HG03280 (cell line): ENCODE results near the gene PARP8.
"Not testable (repeated sequence)": the region's sequence is repeated elsewhere in the genome, so short reads cannot be mapped to it uniquely, and the experiment has no call there.

Experiments
- ATAC-seq: cut with Tn5 transposase; IDR thresholded peaks from one replicate; pipeline ENCODE4 v1.9.1; 2021; ENCODE audit warnings: mild to moderate bottlenecking, moderate library complexity; ENCODE audit not compliant: unreplicated experiment

PARP8 gene

DNA sequence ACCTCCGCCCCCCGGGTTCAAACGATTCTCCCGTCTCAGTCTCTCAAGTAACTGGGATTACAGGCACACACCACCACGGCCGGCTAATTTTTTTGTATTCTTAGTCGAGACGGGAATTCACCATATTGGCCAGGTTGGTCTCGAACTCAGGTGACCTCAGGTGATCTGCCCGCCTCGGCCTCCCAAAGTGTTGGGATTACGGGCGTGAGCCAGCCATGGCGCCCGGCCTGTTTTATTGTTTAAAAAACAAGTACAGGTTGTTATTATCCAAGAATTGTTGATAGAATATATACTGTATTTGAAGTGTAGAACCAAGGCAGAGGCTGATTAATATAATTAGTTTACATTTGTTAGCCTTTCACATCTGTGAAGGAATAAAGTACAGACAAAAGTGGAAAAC is 8.9 kb downstream of the PARP8 start:
- ATAC-seq = no peak

DNA sequence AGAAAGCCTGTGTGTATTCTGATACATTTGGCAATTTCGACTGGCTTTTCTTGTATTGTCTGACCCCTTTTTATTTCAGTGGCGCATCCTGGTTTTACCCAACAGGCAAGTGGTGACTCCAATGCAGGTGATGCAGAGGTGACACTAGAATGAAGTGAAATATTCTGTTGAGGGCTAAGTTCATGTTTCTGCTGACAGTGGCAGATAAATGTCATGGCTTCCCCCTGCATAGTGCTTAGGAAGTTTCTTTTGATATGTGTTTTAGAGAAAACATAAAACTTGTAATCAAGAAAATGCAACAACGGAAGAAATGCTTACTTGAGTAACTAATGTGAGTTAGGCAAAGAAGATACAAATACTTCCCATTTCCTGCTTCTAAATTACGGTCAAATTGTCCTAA is 13.1 kb downstream of the PARP8 start:
- not testable (repeated sequence) for ATAC-seq

DNA sequence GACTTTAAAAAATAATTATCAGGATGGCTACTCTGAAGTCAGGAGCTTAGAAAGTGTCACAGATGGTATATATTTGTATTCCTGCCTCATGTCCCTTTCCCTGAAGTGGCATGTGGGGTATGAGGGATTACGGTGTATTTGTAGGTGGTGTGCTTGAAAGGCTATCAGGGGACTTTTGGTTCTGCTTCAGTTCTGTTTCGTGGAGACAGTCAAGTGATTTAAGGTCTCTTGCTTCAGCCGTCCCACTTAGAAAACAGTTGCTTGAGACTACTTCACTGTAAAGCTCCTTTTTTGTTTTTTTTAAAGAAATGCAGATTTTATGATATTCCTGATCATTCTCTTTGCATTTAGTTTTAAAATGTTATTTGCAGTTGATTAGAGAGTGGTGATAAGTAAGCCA is 18.3 kb downstream of the PARP8 start:
- ATAC-seq = no peak

DNA sequence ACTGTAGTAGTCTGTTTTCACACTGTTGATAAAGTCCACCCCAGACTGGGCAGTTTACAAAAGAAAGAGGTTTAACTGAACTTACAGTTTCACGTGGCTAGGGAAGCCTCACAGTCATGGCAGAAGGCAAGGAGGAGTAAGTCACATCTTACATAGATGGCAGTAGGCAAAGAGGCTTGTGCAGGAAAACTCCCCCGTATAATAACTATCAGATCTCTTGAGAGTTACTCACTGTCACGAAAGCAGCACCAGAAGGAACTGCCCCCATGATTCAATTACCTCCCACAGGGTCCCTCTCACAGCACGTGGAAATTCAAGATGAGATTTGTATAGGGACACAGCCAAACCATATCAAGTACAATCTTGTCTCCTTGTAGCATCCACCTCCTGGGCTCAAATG is 21.1 kb downstream of the PARP8 start:
- ATAC-seq = no peak

DNA sequence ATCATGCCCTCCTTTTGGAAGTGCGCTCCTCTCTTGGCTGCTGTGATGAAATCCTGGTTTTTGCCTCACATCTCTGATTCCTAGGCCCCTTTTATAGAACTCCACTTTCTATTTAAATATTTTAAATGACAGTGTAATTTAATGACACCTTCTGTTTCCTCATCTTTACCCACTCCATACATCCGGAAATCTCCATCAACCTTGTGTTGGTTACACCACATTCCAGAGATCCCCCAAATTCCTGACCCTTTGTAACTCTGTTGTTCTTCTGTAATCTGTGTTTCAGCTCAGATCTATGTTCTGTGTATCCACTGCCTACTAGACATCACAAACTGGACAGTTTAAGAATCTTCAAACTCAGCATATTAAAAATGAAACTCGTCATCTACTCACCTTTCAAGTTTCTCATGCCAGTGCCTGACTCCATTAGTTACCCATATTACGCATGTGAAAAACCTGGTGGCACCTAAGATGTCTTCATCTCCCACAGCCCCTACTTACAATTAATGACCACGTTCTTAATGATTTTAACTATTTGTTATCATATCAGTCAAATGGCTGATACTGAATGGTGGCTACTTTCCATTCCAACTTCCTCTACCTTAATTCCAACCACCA is 25.1 kb downstream of the PARP8 start:
- no peak for ATAC-seq

DNA sequence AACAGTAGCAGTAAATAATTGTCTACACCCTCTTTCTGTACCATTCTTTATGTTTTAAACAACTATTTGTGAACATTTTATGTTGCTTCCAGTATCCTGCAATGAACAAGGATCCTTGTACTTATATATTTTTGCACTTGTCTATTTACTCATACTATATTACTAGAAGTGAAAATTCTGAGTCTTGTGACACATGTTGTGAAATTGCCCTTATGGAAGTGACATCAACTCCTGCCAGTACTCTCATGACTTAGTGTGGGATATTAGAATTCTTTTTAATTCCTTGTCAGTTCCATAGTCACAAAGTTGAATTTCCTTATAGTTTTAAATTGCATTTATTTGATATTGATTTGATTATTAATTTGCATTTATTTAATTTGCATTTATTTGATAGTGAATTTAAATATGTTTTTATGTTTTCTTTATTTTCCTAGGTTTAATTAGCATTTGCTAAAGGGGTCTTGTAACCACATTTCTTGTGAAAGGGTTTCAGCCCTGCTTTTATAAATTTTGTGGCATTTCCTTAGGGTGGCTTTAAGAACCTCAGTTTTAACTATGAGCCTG is 27.7 kb downstream of the PARP8 start:
- no peak for ATAC-seq

DNA sequence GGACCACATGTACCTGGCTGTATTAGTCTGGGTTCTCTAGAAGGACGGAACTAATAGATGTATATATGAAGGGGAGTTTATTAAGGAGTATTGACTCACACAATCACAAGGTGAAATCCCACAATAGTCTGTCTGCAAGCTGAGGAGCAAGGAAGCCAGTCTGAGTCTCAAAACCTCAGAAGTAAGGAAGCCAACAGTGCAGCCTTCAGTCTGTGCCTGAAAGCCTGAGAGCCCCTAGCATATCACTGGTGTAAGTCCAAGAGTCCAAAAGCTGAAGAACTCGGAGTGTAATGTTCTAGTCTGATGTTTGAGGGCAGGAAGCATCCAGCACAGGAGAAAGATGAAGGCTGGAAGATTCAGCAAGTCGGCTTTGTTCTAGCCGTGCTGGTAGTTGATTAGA is 28.2 kb downstream of the PARP8 start:
- not testable (repeated sequence) for ATAC-seq

DNA sequence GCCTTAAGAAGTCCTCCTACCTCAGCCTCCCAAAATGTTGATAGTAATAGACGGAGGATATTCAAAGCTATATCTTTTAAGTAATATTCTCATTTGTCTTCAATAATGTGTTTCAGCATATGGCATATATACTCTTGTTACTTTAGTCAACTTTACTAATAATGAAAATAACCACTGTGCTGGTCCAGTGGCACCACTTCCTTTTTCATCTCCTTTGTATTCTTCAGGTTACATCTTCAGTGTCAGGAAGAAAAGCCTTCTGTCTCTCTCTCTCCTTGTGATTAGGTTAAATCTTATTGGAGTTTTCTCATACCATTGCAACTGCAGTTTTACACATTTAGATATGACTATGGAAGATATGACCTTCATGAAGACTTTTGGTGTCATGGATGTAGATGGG is 31.3 kb downstream of the PARP8 start:
- ATAC-seq = no peak

DNA sequence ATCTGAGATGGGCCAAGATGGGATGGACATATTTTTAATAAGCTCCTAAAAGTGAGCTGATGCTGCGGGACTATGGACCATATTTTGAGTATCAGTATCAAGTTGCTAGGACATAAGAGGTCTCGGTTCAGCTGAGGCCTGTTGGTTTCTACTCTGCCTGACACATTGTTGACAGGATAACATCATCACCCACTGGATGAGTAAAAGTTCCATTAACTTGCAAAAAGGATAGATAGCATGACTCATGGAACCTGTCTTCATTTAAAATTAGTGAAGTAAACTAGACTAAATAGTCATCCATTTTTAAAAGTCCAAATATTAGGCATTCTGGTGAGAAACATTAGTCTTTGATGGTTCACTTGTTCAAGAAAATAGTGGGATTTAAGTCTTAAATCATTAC is 33.3 kb downstream of the PARP8 start:
- no peak for ATAC-seq

DNA sequence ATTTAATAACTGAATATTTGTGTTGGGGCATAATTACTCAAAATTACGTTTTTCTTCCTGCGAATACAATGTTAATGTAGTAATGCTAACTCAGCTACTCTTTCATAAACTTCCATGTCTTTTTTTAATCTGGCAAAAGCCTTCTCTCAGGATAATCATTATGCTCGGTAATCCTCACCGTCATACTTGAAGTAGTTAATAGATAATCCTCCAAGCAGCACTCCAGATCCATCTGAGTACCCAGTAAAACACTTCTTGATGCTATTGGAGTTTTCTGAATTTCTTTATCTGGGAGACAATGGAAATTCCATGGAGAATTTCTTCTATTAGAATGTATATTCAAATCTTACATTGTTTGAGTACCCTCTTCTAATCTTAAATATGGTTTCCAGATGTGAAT is 34.3 kb downstream of the PARP8 start:
- ATAC-seq = no peak

DNA sequence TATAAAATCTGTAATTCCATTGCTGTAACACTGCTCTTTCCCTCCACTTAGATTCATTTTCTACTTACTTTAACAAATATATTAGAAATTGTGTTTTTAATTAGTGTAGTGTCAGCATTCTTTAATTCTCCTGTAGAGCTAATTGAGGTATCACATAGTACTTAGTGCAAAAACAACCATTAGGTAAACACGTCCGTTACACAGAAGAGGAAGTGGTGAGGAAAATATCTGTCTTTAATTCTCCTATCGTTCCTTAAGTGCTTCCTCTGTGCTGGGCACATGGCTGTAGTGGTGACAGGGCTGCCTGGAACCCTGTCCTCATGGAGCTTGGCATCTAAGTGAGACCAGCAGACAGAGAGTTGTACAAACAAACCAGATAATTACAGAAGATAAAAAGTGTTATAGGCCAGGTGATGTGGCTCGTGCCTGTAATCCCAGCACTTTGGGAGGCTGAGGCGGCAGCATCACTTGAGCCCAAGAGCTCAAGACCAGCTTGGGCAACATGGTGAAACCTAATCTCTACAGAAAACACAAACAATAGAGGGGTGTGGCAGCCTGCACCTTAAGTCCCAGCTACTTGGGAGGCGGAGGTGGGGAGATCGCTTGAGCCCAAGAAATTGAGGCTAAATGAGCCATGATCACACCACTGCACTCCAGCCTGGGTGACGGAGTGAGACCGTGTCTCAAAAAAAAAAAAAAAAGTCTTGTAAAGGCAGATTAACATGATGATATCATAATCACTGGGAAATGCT is 36.4 kb downstream of the PARP8 start:
- ATAC-seq = no peak

DNA sequence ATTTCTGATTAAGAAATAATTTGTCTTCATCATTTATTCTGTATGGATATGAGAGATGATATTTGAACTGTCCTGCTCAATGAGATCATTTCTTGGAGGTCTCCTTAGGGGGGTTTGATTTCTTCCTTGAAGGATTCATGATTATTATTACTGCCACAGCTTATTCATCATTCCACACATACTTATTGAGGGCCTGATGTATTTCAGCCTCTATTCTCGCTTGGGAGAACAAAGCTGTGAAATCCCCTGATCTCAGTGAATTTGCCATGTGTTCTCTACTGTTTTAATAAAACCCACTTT is 36.9 kb downstream of the PARP8 start:
- no peak for ATAC-seq

DNA sequence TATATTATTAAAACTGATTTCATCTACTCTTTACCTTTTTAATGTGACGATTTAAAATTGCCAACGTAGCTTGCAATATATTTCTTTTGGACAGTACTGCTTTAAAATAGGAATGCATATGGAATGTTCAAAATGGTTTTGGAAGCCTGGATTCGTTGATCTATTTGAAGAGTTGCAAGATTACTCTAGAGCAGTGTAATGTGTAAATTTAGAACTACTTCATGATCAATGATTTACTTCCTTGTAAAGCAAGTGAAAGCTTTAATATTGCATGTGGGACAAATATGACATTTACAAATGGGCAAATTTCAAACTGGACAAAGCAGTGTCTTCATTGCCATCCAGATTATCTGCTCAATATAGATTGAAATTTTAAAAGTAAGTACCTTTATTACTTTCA is 38.3 kb downstream of the PARP8 start:
- no peak for ATAC-seq

DNA sequence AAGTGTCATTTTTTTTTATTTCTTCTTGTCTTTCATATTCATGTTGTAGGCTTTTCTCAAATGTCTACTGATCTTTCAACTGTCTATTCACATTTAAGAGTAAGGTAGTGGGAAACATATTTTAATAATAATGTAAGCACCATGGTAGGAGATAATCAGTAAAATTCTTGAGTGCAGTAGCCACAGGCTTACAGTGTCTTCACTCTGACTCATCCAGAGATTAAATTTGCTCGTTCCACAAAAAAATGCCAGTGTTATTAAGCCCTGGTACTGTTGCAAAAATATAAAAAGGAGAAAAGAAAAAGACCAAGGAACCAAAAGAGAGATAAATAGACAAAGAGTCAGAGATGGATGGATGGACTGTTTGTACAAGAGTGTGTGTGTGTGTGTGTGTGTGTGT is 43.0 kb downstream of the PARP8 start:
- no peak for ATAC-seq

DNA sequence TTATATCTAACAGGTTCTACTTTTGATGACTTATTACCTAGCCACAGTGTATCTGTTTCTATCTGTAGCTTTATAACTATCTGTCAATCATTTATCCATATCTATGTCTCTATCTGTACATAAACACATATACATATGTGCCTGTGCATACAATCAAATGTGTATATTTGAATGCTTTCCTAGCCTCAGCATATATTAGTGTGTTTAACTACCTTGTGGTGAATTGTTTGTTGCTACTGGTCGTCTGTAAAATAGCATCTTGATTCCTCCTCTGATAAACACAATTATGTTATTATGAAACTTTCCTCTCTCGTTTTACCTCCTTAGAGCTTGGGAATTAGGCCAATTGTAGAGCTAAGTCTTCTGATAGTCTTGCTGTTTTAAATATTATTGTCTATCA is 44.4 kb downstream of the PARP8 start:
- peak; percentile 26 for ATAC-seq

DNA sequence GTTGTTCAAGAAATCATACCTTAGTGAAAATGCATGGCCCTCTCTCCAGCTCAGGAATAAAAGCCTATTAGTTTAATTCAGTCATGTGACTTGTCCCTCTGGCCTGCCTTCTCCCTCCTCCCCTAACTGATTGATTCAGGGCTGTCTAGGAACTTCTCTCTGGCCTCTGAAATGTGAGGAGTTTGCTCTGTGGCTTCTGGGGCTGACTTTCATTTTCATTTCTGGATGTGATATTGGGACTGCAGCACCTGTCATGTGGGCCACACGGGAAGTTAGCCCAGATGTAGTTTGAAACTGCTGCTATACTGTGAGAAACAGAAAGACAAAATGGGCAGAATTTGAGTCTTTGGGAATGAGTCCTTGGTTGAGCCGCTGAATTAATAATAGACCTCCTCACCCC is 44.8 kb downstream of the PARP8 start:
- ATAC-seq = peak; percentile 98

DNA sequence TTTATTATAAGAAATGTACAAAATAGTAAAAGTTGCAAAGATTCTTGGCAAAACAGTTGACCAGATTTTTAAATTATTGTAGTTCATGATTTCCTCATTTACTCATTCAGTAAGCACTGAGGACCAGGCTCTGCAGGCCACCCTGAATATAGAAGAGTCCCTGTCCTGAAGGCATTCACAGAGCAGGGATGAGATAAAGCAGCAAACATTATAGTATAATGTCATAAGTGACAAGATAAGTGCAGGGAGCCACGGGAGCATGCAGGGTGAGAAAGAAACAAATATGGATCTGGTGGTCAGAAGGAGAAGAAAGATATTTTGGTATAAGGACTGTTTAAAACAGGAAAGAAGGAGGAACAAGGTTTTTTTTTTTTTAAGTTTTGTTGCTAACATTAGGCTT is 46.0 kb downstream of the PARP8 start:
- no peak for ATAC-seq

DNA sequence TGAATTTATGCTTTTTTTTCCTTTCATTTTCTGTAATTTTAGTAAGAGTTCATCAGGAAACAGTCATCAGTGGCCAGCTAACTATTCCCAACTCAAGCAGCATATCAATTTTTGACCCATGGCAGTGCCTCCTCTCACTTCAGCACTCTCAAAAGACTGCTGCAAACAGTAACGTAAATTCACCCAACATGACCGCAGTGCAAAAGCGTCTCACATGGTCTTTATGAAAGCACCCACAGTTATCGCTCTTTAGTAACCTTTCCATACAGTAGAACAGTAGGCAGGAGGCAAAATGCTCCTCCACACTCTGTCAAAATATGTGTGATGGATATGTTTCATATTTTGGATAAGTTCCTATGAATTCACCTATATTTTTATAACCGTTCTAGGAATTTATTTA is 48.6 kb downstream of the PARP8 start:
- no peak for ATAC-seq

DNA sequence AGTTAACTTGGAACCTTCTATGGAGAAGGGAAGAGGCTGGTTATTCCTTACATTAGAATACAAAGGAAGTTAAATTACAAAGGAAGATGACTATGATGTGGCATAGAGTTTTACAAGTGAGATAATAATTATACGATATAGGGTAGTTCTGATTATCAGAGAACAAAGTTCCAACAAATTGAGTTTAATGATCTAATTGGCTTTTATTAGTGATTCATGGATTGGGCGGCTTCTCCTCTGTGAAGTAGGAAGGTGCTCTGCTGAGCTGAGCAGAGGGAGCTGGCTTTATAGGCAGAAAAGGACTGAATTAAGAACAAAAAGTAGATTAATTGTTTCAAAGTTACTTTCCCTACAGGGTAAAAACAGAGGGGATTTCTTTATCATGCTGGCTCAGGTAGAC is 49.7 kb downstream of the PARP8 start:
- ATAC-seq = no peak

DNA sequence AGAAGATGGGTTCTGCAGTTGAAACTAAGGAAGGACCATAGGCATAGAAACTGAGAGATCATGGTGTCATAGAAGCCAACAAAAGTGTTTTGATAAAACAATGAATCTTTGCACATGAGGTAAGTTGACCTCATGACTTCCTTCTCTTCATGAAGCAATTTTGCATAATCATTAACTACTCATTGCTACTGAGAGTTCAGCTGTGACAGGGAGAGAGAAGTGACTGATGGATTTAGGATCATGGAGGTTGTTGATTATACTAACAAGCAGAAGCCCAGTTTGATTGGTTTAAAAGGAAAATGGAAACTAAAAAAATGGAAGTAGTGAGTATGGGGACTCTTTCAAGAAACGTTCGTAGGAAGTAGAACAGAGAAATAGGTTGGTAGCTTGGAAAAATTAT is 51.2 kb downstream of the PARP8 start:
- ATAC-seq = no peak

DNA sequence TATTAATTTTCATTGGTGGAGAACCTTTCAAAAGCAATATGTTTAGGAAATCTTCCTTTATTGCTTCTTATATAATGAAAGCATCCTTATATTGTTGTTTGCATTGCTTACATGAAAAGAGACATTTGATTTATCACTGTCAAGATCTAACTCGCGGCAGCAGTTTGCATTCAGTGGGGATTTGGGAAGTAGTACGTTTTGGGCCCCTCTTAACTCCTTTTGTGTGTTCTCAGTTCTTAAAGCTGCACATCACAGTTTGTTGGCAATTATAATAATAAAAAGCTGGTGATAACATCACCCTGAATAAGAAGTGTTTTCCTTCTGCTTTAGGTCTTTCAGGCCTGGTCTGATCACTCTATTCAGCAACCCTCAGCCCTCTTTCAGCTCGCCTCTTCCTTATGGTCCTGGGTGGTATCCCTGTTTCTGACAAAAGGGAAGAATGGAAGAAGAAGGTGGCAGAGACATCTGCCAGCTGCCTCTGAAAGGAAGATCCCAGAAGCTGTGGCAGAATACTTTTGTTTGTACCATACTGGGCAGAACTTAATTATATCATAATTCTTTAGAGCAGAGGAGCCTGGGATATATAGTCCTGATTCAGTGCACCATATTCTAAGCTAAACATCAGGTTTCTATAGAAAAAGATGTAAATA is 53.7 kb downstream of the PARP8 start:
- no peak for ATAC-seq

DNA sequence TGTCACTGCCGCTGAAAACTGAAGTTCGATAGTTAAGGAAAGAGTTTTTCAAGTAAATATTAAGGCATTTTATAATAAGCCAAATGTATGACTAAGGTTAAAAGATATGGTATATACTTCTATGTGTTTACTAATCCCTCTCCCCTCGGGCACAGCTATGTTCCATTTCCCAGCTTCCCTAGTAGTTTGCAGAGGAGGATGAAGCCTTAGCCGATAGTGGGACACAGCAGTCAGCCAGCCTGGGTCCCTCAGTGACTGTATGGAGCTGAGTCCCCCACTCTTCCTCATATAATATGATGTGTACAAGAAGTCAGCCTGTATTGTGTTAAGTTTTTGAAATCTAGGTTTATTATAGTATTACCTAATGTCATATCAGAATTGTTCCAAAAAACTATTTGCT is 55.8 kb downstream of the PARP8 start:
- ATAC-seq = no peak
